SU-DHL-6 (cell line): Measurements from ENCODE around the gene PPARD.

ENCODE experiments used
- H2AFZ ChIP-seq: fragments of 200-600 bp; sonication (generic); 2 replicates; pipeline ENCODE4 v1.6.1; 2014; ENCODE audit warnings: low read depth, mild to moderate bottlenecking, moderate library complexity, mixed read lengths, antibody characterized with exemption, low read length; ENCODE audit not compliant: severe bottlenecking
- H3F3A ChIP-seq: fragments of 200-600 bp; shearing (Covaris generic); 2 replicates; pipeline ENCODE4 v1.6.0; 2016; ENCODE audit warnings: antibody characterized with exemption, mild to moderate bottlenecking; ENCODE audit not compliant: insufficient read depth
- H3K27ac ChIP-seq: fragments of 200-600 bp; sonication (generic); 2 replicates; pipeline ENCODE4 v1.5.1; 2016; ENCODE audit warnings: low read depth, mild to moderate bottlenecking, low read length, moderate library complexity, mixed read lengths
- H3K27me3 ChIP-seq: fragments of 200-600 bp; sonication (generic), shearing (Covaris generic); 2 replicates; pipeline ENCODE4 v1.6.0; 2014; ENCODE audit warnings: mild to moderate bottlenecking, low read length
- H3K36me3 ChIP-seq: fragments of 200-600 bp; sonication (generic); 2 replicates; pipeline ENCODE4 v1.6.1; 2014; ENCODE audit warnings: mild to moderate bottlenecking, low read length, mixed read lengths
- H3K4me2 ChIP-seq: fragments of 300-600, 200-600 bp; shearing (Covaris generic), sonication (generic); 2 replicates; pipeline ENCODE4 v1.6.0; 2014; ENCODE audit warnings: low read length, low read depth, mild to moderate bottlenecking; ENCODE audit not compliant: poor library complexity, severe bottlenecking
- H3K4me3 ChIP-seq: fragments of 200-600 bp; sonication (generic); 2 replicates; pipeline ENCODE4 v1.5.1; 2014; ENCODE audit warnings: antibody characterized with exemption, low read length, mild to moderate bottlenecking, mixed read lengths; ENCODE audit not compliant: insufficient read depth, poor library complexity, severe bottlenecking
- H3K79me2 ChIP-seq: fragments of 200-600 bp; sonication (generic); 2 replicates; pipeline ENCODE4 v1.6.1; 2014; ENCODE audit warnings: mild to moderate bottlenecking, low read length, moderate library complexity; ENCODE audit not compliant: insufficient read depth
- H3K9ac ChIP-seq: fragments of 200-600 bp; sonication (generic); 2 replicates; pipeline ENCODE4 v1.7.0; 2014; ENCODE audit warnings: mild to moderate bottlenecking, low read length
- H3K9me2 ChIP-seq: fragments of 200-600 bp; sonication (generic); replicated peaks from 2 replicates; pipeline ENCODE4 v1.6.1; 2014; ENCODE audit warnings: low read length; ENCODE audit not compliant: insufficient read depth
- H3K9me3 ChIP-seq: fragments of 200-600 bp; sonication (generic); 2 replicates; pipeline ENCODE4 v1.6.1; 2014; ENCODE audit warnings: low read length, mixed read lengths; ENCODE audit not compliant: insufficient read depth
- H4K20me1 ChIP-seq: fragments of 200-600 bp; sonication (generic); 2 replicates; pipeline ENCODE4 v1.6.1; 2014; ENCODE audit warnings: low read depth, mild to moderate bottlenecking, antibody characterized with exemption, low read length, moderate library complexity, mixed read lengths
- CTCF ChIP-seq: fragments of 200-600 bp; sonication (generic); IDR thresholded peaks from one replicate; pipeline ENCODE4 v1.5.1; 2017; ENCODE audit warnings: antibody characterized with exemption, mild to moderate bottlenecking, low read length, moderate library complexity; ENCODE audit not compliant: insufficient read depth, poor library complexity, severe bottlenecking
- EZH2phosphoT487 ChIP-seq: fragments of 200-600 bp; sonication (generic), shearing (Covaris generic); conservative IDR thresholded peaks from 2 replicates; pipeline ENCODE4 v1.6.1; 2018; ENCODE audit warnings: mild to moderate bottlenecking, antibody characterized with exemption, low read length, moderate library complexity, mixed read lengths

Gene PPARD

DNA sequence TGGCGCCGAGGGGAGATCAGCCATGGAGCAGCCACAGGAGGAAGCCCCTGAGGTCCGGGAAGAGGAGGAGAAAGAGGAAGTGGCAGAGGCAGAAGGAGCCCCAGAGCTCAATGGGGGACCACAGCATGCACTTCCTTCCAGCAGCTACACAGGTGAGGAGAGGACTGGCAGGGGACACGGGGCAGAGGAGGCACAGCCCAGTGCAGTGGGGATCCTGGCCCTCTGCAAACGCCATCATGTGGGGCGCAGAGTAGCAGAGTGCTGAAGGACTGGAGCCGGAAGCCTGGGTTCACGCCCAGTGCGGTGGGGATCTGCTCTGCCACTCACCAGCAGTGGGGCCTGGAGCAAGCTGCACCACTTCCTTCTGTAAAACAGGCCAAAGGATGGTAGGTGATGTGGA, 68.7 kb downstream of the PPARD start:
- H3K4me2 ChIP-seq: no peak overlapping the region
- H3K4me3 ChIP-seq: no peak overlapping the region
- no peaks in the 10 kb centered on the region for H3K27me3 ChIP-seq
- TF ChIP-seq EZH2phosphoT487: no peak
- no peak for TF ChIP-seq CTCF
- no peaks in the 10 kb centered on the region for H4K20me1 ChIP-seq
- no peaks in the 10 kb centered on the region for H3K79me2 ChIP-seq
- H2AFZ ChIP-seq: no peak overlapping the region
- no peak overlapping the region for H3K9ac ChIP-seq
- no peak overlapping the region for H3K27ac ChIP-seq
- no peaks in the 10 kb centered on the region for H3F3A ChIP-seq
- H3K9me3 ChIP-seq: no peaks in the 10 kb centered on the region
- no peaks in the 10 kb centered on the region for H3K9me2 ChIP-seq
- no peaks in the 10 kb centered on the region for H3K36me3 ChIP-seq

DNA sequence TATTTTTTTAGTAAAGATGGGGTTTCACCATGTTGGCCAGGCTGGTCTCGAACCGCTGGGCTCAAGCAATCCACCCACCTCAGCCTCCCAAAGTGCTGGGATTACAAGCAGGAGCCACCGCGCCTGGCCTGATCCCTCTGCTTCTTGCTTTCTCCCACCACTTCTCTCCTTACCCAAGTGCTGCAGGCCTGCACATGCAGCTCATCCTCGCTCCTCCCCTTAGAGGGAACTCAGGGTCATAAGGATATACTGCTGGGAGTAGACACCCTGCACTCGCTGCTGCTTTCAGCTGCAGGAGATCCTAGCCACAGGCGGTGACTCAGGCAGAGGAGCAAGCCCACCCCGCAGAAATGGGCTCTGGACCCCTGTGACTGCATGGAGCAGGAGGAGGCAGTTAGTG, 69.7 kb downstream of the PPARD start:
- no peak overlapping the region for H3K27ac ChIP-seq
- H3K79me2 ChIP-seq: no peaks in the 10 kb centered on the region
- no peak overlapping the region for H2AFZ ChIP-seq
- no peaks in the 10 kb centered on the region for H3F3A ChIP-seq
- no peaks in the 10 kb centered on the region for H3K36me3 ChIP-seq
- H4K20me1 ChIP-seq: no peaks in the 10 kb centered on the region
- no peak overlapping the region for H3K4me3 ChIP-seq
- no peaks in the 10 kb centered on the region for H3K9me2 ChIP-seq
- H3K9me3 ChIP-seq: no peaks in the 10 kb centered on the region
- H3K27me3 ChIP-seq: no peaks in the 10 kb centered on the region
- no peak overlapping the region for H3K4me2 ChIP-seq
- H3K9ac ChIP-seq: no peak overlapping the region
- TF ChIP-seq EZH2phosphoT487: no peak
- TF ChIP-seq CTCF: no peak

DNA sequence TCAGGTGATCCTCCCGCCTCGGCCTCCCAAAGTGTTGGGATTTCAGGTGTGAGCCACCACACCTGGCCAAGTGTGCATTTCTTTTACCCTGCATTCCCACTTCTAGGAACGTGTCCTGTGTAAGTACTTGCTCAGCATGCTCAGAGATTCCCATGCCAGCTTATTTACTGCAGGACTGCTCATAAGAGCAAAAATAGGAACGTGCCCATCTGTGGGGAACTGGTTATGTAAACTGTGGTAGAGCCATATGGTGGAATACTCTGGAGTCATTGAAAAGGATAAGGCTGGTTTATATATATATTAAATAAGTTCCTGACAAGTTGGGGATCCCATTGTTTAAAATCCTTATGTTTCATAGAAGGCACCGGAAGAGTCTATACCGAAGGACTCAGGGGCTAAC, 71.6 kb downstream of the PPARD start:
- Histone ChIP-seq H3K4me2 (no peak overlapping the region), H3K4me3 (no peak overlapping the region), H3K9me2 (no peaks in the 10 kb centered on the region), H2AFZ (no peak overlapping the region), H3K27ac (no peak overlapping the region), H3K9me3 (no peaks in the 10 kb centered on the region), H3K9ac (no peak overlapping the region), H3K27me3 (no peaks in the 10 kb centered on the region), H3K79me2 (no peaks in the 10 kb centered on the region), H3F3A (no peaks in the 10 kb centered on the region), H4K20me1 (no peaks in the 10 kb centered on the region), H3K36me3 (no peaks in the 10 kb centered on the region)
- TF ChIP-seq EZH2phosphoT487 (no peak), CTCF (no peak)
